ENCODE results near the gene KRTAP21-2.

DNA sequence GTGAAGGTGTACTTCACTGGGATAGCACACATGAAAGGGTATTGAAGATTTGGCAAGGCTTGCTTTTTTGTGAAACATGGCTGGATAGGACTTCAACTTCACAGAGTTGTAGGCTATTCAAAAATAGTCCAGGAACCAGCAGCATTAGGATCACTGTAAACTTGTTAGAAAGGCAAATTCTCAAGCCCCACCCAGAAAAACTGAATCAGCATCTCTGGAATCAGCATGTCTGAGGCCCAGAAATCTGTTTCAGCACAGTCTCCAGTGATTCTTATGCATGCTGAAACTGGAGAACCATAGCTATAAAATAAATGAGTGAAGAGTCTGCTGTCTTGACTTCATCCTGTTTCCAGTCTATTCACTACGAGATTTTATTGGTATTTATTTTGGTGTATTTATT lies 20.3 kb downstream of the KRTAP21-2 start:
- TF ChIP-seq CTCF (IDR thresholded peaks at IDR 0.05) (no peak), POLR2A (IDR thresholded peaks at IDR 0.05) (no peak)
